Ovary (tissue), 9 donors: ENCODE data around the gene DHRS2. TPM values are rescaled to one million over a fixed set of nuclear protein-coding genes. Genes with fewer than 3 reads are reported as not detected.
A peak's percentile ranks its signal among the peaks of the same experiment; 100 is the strongest.
"Not testable (repeated sequence)": the region's sequence is repeated elsewhere in the genome, so short reads cannot be mapped to it uniquely, and the experiment has no call there.

Experiments used
- DNase-seq, 5 donors: peaks; one replicate each; pipeline ENCODE4 v3.0.0-alpha.2; 2019 to 2020
- H3K27ac ChIP-seq, 2 donors: fragments of 200-600 bp; one replicate each; pipeline versions ENCODE4 v1.5.1 to v1.8.0; 2019 to 2022
- H3K27me3 ChIP-seq: fragments of 200-600 bp; one replicate; pipeline ENCODE4 v1.8.0; 2022
- H3K36me3 ChIP-seq: fragments of 200-600 bp; sonication (generic); one replicate; pipeline ENCODE4 v1.5.1; 2019
- H3K4me1 ChIP-seq: one replicate; pipeline ENCODE4 v1.8.1; 2013; ENCODE audit warnings: mild to moderate bottlenecking, moderate library complexity; ENCODE audit not compliant: insufficient read depth
- H3K4me3 ChIP-seq: fragments of 200-600 bp; sonication (generic); one replicate; pipeline ENCODE4 v1.5.1; 2017
- H3K9me3 ChIP-seq, 2 donors: fragments of 200-600 bp in 1 of 2; sonication (generic) in 1 of 2; one replicate each; pipeline versions ENCODE4 v1.5.1 to v1.8.1; 2013 to 2019; ENCODE audit warnings: mild to moderate bottlenecking in 1 of 2, moderate library complexity in 1 of 2
- EP300 ChIP-seq: sonication (generic); formaldehyde crosslinking; IDR thresholded peaks from one replicate; pipeline ENCODE4 v1.6.1; 2017; ENCODE audit warnings: antibody characterized with exemption
- POLR2A ChIP-seq: fragments of 450-650 bp; IDR thresholded peaks from one replicate; pipeline ENCODE4 v1.6.1; 2017; ENCODE audit warnings: antibody characterized with exemption, mild to moderate bottlenecking, moderate library complexity
- WGBS, 3 donors: extraction: QIAGEN DNeasy Blood & Tissue Kit in 1 of 3; methylation state at CpG; one replicate each; pipeline versions ENCODE4 v1.1.5 to v1.1.7; 2013 to 2017; 5-methylcytosine and 5-hydroxymethylcytosine counted together
- intact Hi-C, 4 donors: fragments of 100-400 bp; cut with DNase I; formaldehyde crosslinking; loops; one replicate each; pipeline versions ENCODE4 v1.11.0 to v1.15.1; 2022 to 2023
- polyA plus RNA-seq, 2 donors: library from polyadenylated mRNA; stranded (reverse); fragments of 200-250 nt in 1 of 2; fragments of 350-450 nt in 1 of 2; fragmentation: Illumina TruSeq in 1 of 2; extraction: RNeasy Lipid Tissue Mini Kit (QIAGEN cat#74804) in 1 of 2; gene quantifications; one replicate each; pipeline ENCODE4 v1.2.3, GENCODE V29; 2013 to 2014
- total RNA-seq, 7 donors: library from RNA; depleted of rRNA in 2 of 7; stranded (reverse); fragments of >200 nt in 2 of 7; fragmentation: NEBNext Ultra II Directional in 3 of 7; extraction: Animal tissue kit (Norgen Biotek cat#: 25700) in 3 of 7; gene quantifications; one replicate each; pipeline versions ENCODE4 v1.1.0 to v1.2.4, GENCODE V29; 2016 to 2023
- TF ChIP-seq, protein P1 (sequence below), 3 donors: fragments of 450-650 bp in 2 of 3; fragments of 200-600 bp in 1 of 3; IDR thresholded peaks; one replicate each; pipeline versions ENCODE4 v1.5.1 to v1.8.0; 2016 to 2022; ENCODE audit warnings: antibody characterized with exemption in 3 of 3, mild to moderate bottlenecking in 1 of 3
- donor health status: DM: no; HTN: no; CAD: no; lungs with moderate emphysema.
- donor health status: DM: no; HTN: no; CAD: no.
- donor health status: Bipolar disorder and iron deficiency.
- donor health status: DM: yes; HTN: yes; CAD: no.
- donor health status: DM: no; HTN: no; CAD: no.
- donor health status: DM: yes; HTN: yes; CAD: no.

DHRS2 gene
- total and polyA plus RNA-seq, 9 donors: 1.6 to 46.6 (median 14.9) TPM

DNA sequence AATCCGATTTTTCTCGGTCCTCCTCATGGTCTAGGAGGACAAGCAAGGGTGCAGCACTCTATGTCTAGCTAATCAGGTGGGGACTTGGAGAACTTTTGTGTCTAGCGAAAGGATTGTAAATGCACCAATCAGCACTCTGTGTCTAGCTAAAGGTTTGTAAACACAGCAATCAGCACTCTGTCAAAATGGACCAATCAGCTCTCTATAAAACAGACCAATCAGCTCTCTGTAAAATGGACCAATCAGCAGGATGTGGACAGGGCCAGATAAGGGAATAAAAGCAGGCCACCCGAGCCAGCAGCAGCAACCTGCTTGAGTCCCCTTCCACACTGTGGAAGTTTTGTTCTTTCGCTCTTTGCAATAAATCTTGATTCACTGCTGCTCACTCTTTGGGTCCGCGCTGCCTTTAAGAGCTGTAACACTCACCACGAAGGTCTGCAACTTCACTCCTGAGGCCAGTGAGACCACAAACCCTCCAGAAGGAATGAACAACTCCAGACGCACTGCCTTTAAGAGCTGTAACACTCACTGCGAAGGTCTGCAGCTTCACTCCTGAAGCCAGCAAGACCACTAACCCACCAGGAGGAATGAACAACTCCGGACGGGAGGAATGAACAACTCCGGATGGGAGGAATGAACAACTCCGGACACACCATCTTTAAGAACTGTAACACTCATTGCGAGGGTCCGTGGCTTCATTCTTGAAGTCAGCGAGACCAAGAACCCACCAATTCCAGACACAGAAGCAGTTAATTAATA, 1.7 kb downstream of the DHRS2 start:
- WGBS, 3 donors: 90 to 92% (median 91%) methylated on average over 17 of the region's 17 CpGs
- intact Hi-C loops: loop anchor here in 2 of 4 donors (10.0 kb wide), 3 partner anchors 57 to 287 kb away; no protein-coding TSS in a partner anchor
- not testable (repeated sequence) for H3K27me3 ChIP-seq

DNA sequence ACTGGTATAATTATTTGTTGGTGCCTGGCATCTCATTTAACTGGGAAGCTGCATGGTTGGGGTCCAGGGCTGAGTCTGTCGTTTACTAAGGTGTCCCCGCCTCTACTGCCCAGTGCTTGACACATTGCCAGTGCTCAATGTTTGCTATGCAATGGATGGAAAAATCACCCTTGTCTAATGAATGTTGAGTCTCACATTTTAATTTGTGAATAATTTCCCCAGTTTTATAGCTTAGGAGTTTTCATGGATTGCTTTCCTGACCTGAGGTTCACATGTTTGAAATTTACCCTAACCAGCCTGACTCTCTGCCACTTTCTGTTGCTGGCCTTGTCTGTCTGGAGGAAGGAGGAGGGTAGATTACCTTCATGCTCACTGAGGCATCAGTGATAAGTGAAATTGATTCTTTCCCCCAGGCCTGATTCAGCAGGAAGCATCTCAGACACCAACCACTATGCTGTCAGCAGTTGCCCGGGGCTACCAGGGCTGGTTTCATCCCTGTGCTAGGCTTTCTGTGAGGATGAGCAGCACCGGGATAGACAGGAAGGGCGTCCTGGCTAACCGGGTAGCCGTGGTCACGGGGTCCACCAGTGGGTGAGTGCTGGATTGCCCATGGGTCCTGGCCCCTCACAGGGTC, 2.4 kb downstream of the DHRS2 start:
- peaks cover 25% of the 10 kb centered on the region for H3K4me1 ChIP-seq
- peak overlapping the region; percentile 41 to 88 for H3K27ac ChIP-seq
- H3K9me3 ChIP-seq: no peaks in the 10 kb centered on the region
- intact Hi-C loops: loop anchor here in 2 of 4 donors (10.0 kb wide), 3 partner anchors 56 to 286 kb away; no protein-coding TSS in a partner anchor
- 84 to 92% (median 87%) methylated on average over 8 of the region's 8 CpGs for WGBS, 3 donors
- no peak for DNase-seq
- no peaks in the 10 kb centered on the region for H3K27me3 ChIP-seq
- no peak for TF ChIP-seq EP300
- TF ChIP-seq, protein P1, sequence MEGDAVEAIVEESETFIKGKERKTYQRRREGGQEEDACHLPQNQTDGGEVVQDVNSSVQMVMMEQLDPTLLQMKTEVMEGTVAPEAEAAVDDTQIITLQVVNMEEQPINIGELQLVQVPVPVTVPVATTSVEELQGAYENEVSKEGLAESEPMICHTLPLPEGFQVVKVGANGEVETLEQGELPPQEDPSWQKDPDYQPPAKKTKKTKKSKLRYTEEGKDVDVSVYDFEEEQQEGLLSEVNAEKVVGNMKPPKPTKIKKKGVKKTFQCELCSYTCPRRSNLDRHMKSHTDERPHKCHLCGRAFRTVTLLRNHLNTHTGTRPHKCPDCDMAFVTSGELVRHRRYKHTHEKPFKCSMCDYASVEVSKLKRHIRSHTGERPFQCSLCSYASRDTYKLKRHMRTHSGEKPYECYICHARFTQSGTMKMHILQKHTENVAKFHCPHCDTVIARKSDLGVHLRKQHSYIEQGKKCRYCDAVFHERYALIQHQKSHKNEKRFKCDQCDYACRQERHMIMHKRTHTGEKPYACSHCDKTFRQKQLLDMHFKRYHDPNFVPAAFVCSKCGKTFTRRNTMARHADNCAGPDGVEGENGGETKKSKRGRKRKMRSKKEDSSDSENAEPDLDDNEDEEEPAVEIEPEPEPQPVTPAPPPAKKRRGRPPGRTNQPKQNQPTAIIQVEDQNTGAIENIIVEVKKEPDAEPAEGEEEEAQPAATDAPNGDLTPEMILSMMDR (IDR thresholded peaks at IDR 0.05): no peak
- no peaks in the 10 kb centered on the region for H3K36me3 ChIP-seq
- H3K4me3 ChIP-seq: no peak overlapping the region

More for the DNA sequence above, 1.7 kb downstream of the DHRS2 start:
- not testable (repeated sequence) for H3K9me3 ChIP-seq, H3K36me3 ChIP-seq, DNase-seq, H3K27ac ChIP-seq, H3K4me3 ChIP-seq
- H3K4me1 ChIP-seq: peaks cover 27% of the 10 kb centered on the region

DNA sequence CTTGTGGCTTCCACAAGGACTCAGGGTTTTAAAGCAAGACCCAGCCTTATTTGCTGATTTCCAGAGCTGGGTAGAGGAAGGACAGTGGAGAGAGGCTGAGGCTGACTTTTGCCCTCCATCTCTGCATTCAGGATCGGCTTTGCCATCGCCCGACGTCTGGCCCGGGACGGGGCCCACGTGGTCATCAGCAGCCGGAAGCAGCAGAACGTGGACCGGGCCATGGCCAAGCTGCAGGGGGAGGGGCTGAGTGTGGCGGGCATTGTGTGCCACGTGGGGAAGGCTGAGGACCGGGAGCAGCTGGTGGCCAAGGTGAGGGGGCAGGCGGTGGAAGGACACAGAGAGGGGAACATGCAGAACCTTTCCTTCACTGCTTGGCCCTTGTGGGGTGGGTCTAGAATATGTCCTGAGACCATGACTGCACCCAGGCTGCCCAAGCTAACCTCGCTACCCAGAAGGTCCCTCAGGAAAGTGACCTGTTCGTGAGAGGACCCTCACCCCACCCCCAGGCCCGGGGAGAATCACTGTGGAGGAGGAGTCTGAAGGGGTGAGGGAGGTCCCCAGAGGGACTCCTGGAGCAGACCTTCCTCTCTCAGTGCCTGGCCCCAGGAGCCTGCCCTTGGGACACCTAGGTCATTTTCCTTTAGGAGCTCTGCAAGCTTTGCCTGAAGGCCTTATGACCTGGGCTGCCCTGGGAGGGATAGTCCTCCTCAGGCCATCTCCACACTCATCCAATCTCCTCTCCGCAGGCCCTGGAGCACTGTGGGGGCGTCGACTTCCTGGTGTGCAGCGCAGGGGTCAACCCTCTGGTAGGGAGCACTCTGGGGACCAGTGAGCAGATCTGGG, 3.1 kb downstream of the DHRS2 start:
- peak overlapping the region; percentile 41 to 88 for H3K27ac ChIP-seq
- no peaks in the 10 kb centered on the region for H3K27me3 ChIP-seq
- no peaks in the 10 kb centered on the region for H3K36me3 ChIP-seq
- no peaks in the 10 kb centered on the region for H3K9me3 ChIP-seq
- peaks cover 25% of the 10 kb centered on the region for H3K4me1 ChIP-seq
- no peak for DNase-seq
- no peak overlapping the region for H3K4me3 ChIP-seq
- 76 to 90% (median 82%) methylated on average over 20 to 21 of the region's 21 CpGs for WGBS, 3 donors
- TF ChIP-seq EP300: no peak
- TF ChIP-seq, protein P1 (IDR thresholded peaks at IDR 0.05): no peak
- no peak for TF ChIP-seq POLR2A
- intact Hi-C loops: loop anchor here in 2 of 4 donors (10.0 kb wide), 3 partner anchors 56 to 286 kb away; no protein-coding TSS in a partner anchor

DNA sequence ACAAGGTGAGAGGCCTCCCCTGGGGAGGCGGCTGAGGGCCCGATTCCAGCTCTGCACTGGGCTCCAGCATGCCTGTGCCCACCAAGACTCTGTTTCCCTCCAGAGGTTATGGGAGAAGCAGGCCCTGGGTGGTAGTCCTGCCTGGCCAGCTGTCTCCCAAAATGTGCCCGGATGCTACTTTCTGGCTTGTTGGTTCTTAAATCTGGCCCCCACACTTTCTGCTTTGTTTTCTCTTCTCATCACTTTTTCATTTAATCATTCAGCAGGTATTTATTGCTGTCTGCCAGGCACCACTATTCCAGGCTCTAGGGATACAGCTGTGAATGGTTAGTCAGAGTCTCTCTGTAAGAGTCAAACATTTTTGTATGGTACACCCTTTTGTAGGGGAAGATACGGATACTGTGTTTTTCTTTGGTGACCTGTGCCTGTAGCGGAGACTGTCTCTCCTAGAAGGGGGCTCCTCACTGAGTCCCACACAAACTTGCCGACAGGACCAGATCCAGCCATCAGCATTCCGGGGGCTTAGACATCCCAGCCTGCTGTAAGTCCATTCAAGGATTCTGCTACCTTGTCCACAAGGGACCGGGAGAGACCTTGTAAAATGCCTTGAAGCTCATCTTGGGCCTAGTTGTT, 3.8 kb downstream of the DHRS2 start:
- 37 to 41% (median 39%) methylated on average over 8 of the region's 8 CpGs for WGBS, 3 donors
- Histone ChIP-seq H3K4me1 (peaks cover 25% of the 10 kb centered on the region), H3K27me3 (no peaks in the 10 kb centered on the region), H3K9me3 (no peaks in the 10 kb centered on the region), H3K4me3 (no peak overlapping the region), H3K27ac (peak overlapping the region; percentile 41 to 88), H3K36me3 (no peaks in the 10 kb centered on the region)
- no peak for DNase-seq
- TF ChIP-seq EP300: no peak
- no peak for TF ChIP-seq POLR2A
- TF ChIP-seq, protein P1 (IDR thresholded peaks at IDR 0.05): no peak
- intact Hi-C loops: loop anchor here in 3 of 4 donors (10.0 kb wide), 3 partner anchors 55 to 285 kb away; no protein-coding TSS in a partner anchor
